ENCODE results near the gene C5orf52.
A peak's percentile ranks its signal among the peaks of the same experiment; 100 is the strongest.
"Not testable (repeated sequence)": the region's sequence is repeated elsewhere in the genome, so short reads cannot be mapped to it uniquely, and the experiment has no call there.

The C5orf52 gene

GRCh38 chr5:157670662-157671591 is at the start of gene C5orf52:
TSS of gene C5orf52 (plus strand) at chr5:157671533. CDS start at chr5:157671615, 82 bp downstream.
- peak; percentile 4 for DNase-seq

- DNase-seq: no peak
Measured at GRCh38 chr5:157624144-157624543, 47.2 kb upstream of the C5orf52 start.

- no peak for DNase-seq
Measured at GRCh38 chr5:157626831-157627230, 44.5 kb upstream of the C5orf52 start.

GRCh38 chr5:157630341-157630740 is 41.0 kb upstream of the C5orf52 start:
- no peak for DNase-seq

- no peak for DNase-seq
Measured at GRCh38 chr5:157640406-157641066, 30.8 kb upstream of the C5orf52 start.

GRCh38 chr5:157648275-157648990 is 22.9 kb upstream of the C5orf52 start:
- no peak for DNase-seq

- DNase-seq: no peak
Measured at GRCh38 chr5:157649101-157649500, 22.2 kb upstream of the C5orf52 start.

GRCh38 chr5:157650991-157651611 is 20.2 kb upstream of the C5orf52 start:
- DNase-seq: no peak

GRCh38 chr5:157651623-157652376 is 19.5 kb upstream of the C5orf52 start:
- peak; percentile 58 for DNase-seq

- no peak for DNase-seq
Measured at GRCh38 chr5:157652377-157652692, 19.0 kb upstream of the C5orf52 start, which contains the start of gene SOX30. TSS of gene SOX30 (minus strand) at chr5:157652438. CDS start at chr5:157652078, 360 bp downstream.

- DNase-seq: no peak
Measured at GRCh38 chr5:157657516-157657915, 13.8 kb upstream of the C5orf52 start.

- no peak for DNase-seq
Measured at GRCh38 chr5:157658893-157659292, 12.4 kb upstream of the C5orf52 start.

- no peak for DNase-seq
Measured at GRCh38 chr5:157659868-157660660, 11.3 kb upstream of the C5orf52 start.

- no peak for DNase-seq
Measured at GRCh38 chr5:157665467-157666070, 5.8 kb upstream of the C5orf52 start.

- DNase-seq: no peak
Measured at GRCh38 chr5:157668356-157668755, 3.0 kb upstream of the C5orf52 start.

GRCh38 chr5:157669701-157670097 is 1.6 kb upstream of the C5orf52 start:
- no peak for DNase-seq

- DNase-seq: no peak
Measured at GRCh38 chr5:157671592-157672330, 428 bp downstream of the C5orf52 start.

- DNase-seq: no peak
Measured at GRCh38 chr5:157672976-157673375, 1.6 kb downstream of the C5orf52 start.

GRCh38 chr5:157674351-157674750 is 3.0 kb downstream of the C5orf52 start:
- DNase-seq: not testable (repeated sequence)

GRCh38 chr5:157677931-157678330 is 6.6 kb downstream of the C5orf52 start:
- no peak for DNase-seq

Measured in hematopoietic multipotent progenitor cell treated with erythropoietin and hydrocortisone succinate and interleukin-3 and kit ligand, for 8 days (in vitro differentiated cells).